HepG2 (cell line): Measurements from ENCODE around the gene FAM131A. TPM values are rescaled to one million over a fixed set of nuclear protein-coding genes. Genes with fewer than 3 reads are reported as not detected.
A peak's percentile ranks its signal among the peaks of the same experiment; 100 is the strongest.

Experiments used
- BORCS8-MEF2B ChIP-seq: sonication (generic); formaldehyde crosslinking; IDR thresholded peaks from 2 replicates; pipeline ENCODE4 v1.8.0; 2022; ENCODE audit warnings: mild to moderate bottlenecking, missing genetic modification reagents
- BRD4 ChIP-seq: sonication (generic); formaldehyde crosslinking; IDR thresholded peaks from 2 replicates; pipeline ENCODE4 v1.4.0; 2020; ENCODE audit warnings: missing genetic modification reagents
- ELF4 ChIP-seq: sonication (generic); formaldehyde crosslinking; IDR thresholded peaks from 2 replicates; pipeline ENCODE4 v1.5.0; 2020; ENCODE audit warnings: missing genetic modification reagents, mild to moderate bottlenecking, moderate library complexity, borderline replicate concordance
- FOXC1 ChIP-seq: sonication (generic); formaldehyde crosslinking; IDR thresholded peaks from 2 replicates; pipeline ENCODE4 v1.8.0; 2022; ENCODE audit warnings: mild to moderate bottlenecking, missing genetic modification reagents, borderline replicate concordance
- HDAC1 ChIP-seq: sonication (generic); formaldehyde crosslinking; IDR thresholded peaks from 2 replicates; pipeline ENCODE4 v1.5.1; 2020; ENCODE audit warnings: mild to moderate bottlenecking, missing genetic modification reagents
- IKZF4 ChIP-seq: sonication (generic); formaldehyde crosslinking; IDR thresholded peaks from 2 replicates; pipeline ENCODE4 v1.5.1; 2020; ENCODE audit warnings: borderline replicate concordance, mild to moderate bottlenecking, low read depth, missing genetic modification reagents; ENCODE audit errors: not compliant biosample characterization
- JUN ChIP-seq: sonication (generic); formaldehyde crosslinking; IDR thresholded peaks from 2 replicates; pipeline ENCODE4 v1.4.0; 2020; ENCODE audit warnings: mild to moderate bottlenecking, missing genetic modification reagents
- JUNB ChIP-seq: sonication (generic); formaldehyde crosslinking; IDR thresholded peaks from 2 replicates; pipeline ENCODE4 v1.8.0; 2022; ENCODE audit warnings: missing genetic modification reagents, mild to moderate bottlenecking, borderline replicate concordance
- MED1 ChIP-seq: sonication (generic); formaldehyde crosslinking; IDR thresholded peaks from 2 replicates; pipeline ENCODE4 v1.4.0; 2020; ENCODE audit warnings: missing genetic modification reagents
- NFKBIZ ChIP-seq: IDR thresholded peaks from 2 replicates; pipeline ENCODE4 v1.6.1; 2018; ENCODE audit warnings: missing genetic modification reagents, missing compliant biosample characterization
- NR0B2 ChIP-seq: sonication (generic); formaldehyde crosslinking; IDR thresholded peaks from 2 replicates; pipeline ENCODE4 v1.4.0; 2020; ENCODE audit warnings: mild to moderate bottlenecking, missing genetic modification reagents
- PRPF4 ChIP-seq: fragments of 200-400 bp; formaldehyde crosslinking; IDR thresholded peaks from 2 replicates; pipeline ENCODE4 v1.6.1; 2016; ENCODE audit warnings: low read length, low read depth; ENCODE audit not compliant: poor library complexity, severe bottlenecking
- RBM22 ChIP-seq: fragments of 200-400 bp; formaldehyde crosslinking; optimal IDR thresholded peaks from 2 replicates; pipeline ENCODE3; 2017; ENCODE audit warnings: mild to moderate bottlenecking, low read length, moderate library complexity
- SALL2 ChIP-seq: sonication (generic); formaldehyde crosslinking; IDR thresholded peaks from 2 replicates; pipeline ENCODE4 v1.8.1; 2023; ENCODE audit warnings: mild to moderate bottlenecking, missing genetic modification reagents, inconsistent platforms
- SKIL ChIP-seq: sonication (generic); formaldehyde crosslinking; IDR thresholded peaks from 2 replicates; pipeline ENCODE4 v1.8.0; 2022; ENCODE audit warnings: missing genetic modification reagents, mild to moderate bottlenecking, moderate library complexity, borderline replicate concordance
- SMAD3 ChIP-seq: sonication (generic); formaldehyde crosslinking; IDR thresholded peaks from 2 replicates; pipeline ENCODE4 v1.4.0; 2020; ENCODE audit warnings: missing genetic modification reagents
- SOX5 ChIP-seq: IDR thresholded peaks from 2 replicates; pipeline ENCODE4 v1.6.1; 2016; ENCODE audit warnings: borderline replicate concordance
- TOPORS ChIP-seq: sonication (generic); formaldehyde crosslinking; IDR thresholded peaks from 2 replicates; pipeline ENCODE4 v1.8.0; 2023; ENCODE audit warnings: mild to moderate bottlenecking, missing genetic modification reagents
- YEATS4 ChIP-seq: sonication (generic); formaldehyde crosslinking; IDR thresholded peaks from 2 replicates; pipeline ENCODE4 v1.4.0; 2020; ENCODE audit warnings: missing genetic modification reagents, borderline replicate concordance
- ZBTB14 ChIP-seq: sonication (generic); formaldehyde crosslinking; IDR thresholded peaks from 2 replicates; pipeline ENCODE4 v1.4.0; 2020; ENCODE audit warnings: missing genetic modification reagents
- ZC3H13 ChIP-seq: sonication (generic); formaldehyde crosslinking; IDR thresholded peaks from 2 replicates; pipeline ENCODE4 v1.8.1; 2023; ENCODE audit warnings: mild to moderate bottlenecking, missing genetic modification reagents, moderate library complexity
- ZNF230 ChIP-seq: sonication (generic); formaldehyde crosslinking; IDR thresholded peaks from 2 replicates; pipeline ENCODE4 v1.4.0; 2020; ENCODE audit warnings: mild to moderate bottlenecking, missing genetic modification reagents
- ZNF331 ChIP-seq: sonication (generic); formaldehyde crosslinking; IDR thresholded peaks from 2 replicates; pipeline ENCODE4 v1.4.0; 2020; ENCODE audit warnings: missing genetic modification reagents
- ZNF333 ChIP-seq: sonication (generic); formaldehyde crosslinking; IDR thresholded peaks from 2 replicates; pipeline ENCODE4 v1.4.0; 2020; ENCODE audit warnings: mild to moderate bottlenecking, missing genetic modification reagents, borderline replicate concordance
- ZNF547 ChIP-seq: sonication (generic); formaldehyde crosslinking; IDR thresholded peaks from 2 replicates; pipeline ENCODE4 v1.5.1; 2020; ENCODE audit warnings: mild to moderate bottlenecking, missing genetic modification reagents
- ZNF558 ChIP-seq: sonication (generic); formaldehyde crosslinking; IDR thresholded peaks from 2 replicates; pipeline ENCODE4 v1.9.0; 2022; ENCODE audit warnings: mild to moderate bottlenecking, missing genetic modification reagents, borderline replicate concordance
- ZNF713 ChIP-seq: sonication (generic); formaldehyde crosslinking; IDR thresholded peaks from 2 replicates; pipeline ENCODE4 v1.4.0; 2020; ENCODE audit warnings: mild to moderate bottlenecking, missing genetic modification reagents
- ZNF816 ChIP-seq: sonication (generic); formaldehyde crosslinking; IDR thresholded peaks from 2 replicates; pipeline ENCODE4 v1.8.0; 2022; ENCODE audit warnings: missing genetic modification reagents, mild to moderate bottlenecking, borderline replicate concordance
- polyA plus RNA-seq, 8 experiments: library from polyadenylated mRNA; depleted of rRNA in 3 of 8; stranded (reverse) in 7 of 8; unstranded in 1 of 8; fragments of >200 nt; fragmentation: Illumina TruSeq in 4 of 8; extraction: Trizol in 4 of 8; gene quantifications; 2 replicates each; pipeline versions ENCODE4 v1.2.1 to v1.2.3, GENCODE V29; 2011 to 2016; ENCODE audit warnings: low read depth in 4 of 8, missing spikeins in 1 of 8, mixed read lengths in 1 of 8; ENCODE audit not compliant: insufficient read depth in 1 of 8
- total RNA-seq, 5 experiments: library from RNA; depleted of rRNA; stranded (reverse); fragments of >200 nt; fragmentation: Illumina TruSeq; extraction: Trizol; gene quantifications; 2 replicates each; pipeline ENCODE4 v1.2.3, GENCODE V29; 2016; ENCODE audit warnings: low read depth in 1 of 5

FAM131A gene
- total and polyA plus RNA-seq, 2 of the 13 experiments (the other 11 are each of a cell fraction or from before 2014, with no cell fraction given): 9.2 to 9.3 TPM

GRCh38 chr3:184361932-184362667 is 24.7 kb downstream of the FAM131A start (continued):
- TF ChIP-seq ELF4 (CRISPR knock-in tag): no peak
- TF ChIP-seq ZNF816 (CRISPR knock-in tag): no peak; the same call in 1 of the 2 replicates
- no peak for TF ChIP-seq IKZF4 (CRISPR knock-in tag)
- TF ChIP-seq BRD4 (CRISPR knock-in tag): peak; percentile 49
- no peak for TF ChIP-seq RBM22
- no peak for TF ChIP-seq ZNF713
- TF ChIP-seq ZNF230 (CRISPR knock-in tag): no peak
- no peak for TF ChIP-seq NR0B2
- peak; percentile 40; the same call in 1 of the 2 replicates for TF ChIP-seq ZC3H13 (CRISPR knock-in tag)
- no peak for TF ChIP-seq ZNF331 (CRISPR knock-in tag)
- no peak for TF ChIP-seq NFKBIZ (CRISPR knock-in tag)
- peak; percentile 85; the same call in 1 of the 2 replicates for TF ChIP-seq ZNF333 (CRISPR knock-in tag)
- peak; percentile 9; the same call in 1 of the 2 replicates for TF ChIP-seq MED1
- TF ChIP-seq ZBTB14 (CRISPR knock-in tag): peak; percentile 7
- TF ChIP-seq BORCS8-MEF2B (CRISPR knock-in tag): no peak
- no peak for TF ChIP-seq PRPF4
- TF ChIP-seq TOPORS (CRISPR knock-in tag): no peak
- TF ChIP-seq ZNF558 (CRISPR knock-in tag): no peak
- TF ChIP-seq FOXC1 (CRISPR knock-in tag): 0 out of 2 replicates have a peak, but pooled peaks have one; percentile 40
- peak; percentile 3; the same call in 1 of the 2 replicates for TF ChIP-seq ZNF547
- TF ChIP-seq SALL2 (CRISPR knock-in tag): peak; percentile 63; the same call in 1 of the 2 replicates
- TF ChIP-seq SKIL (CRISPR knock-in tag): 0 out of 2 replicates have a peak, but pooled peaks have one; percentile 14
- no peak for TF ChIP-seq SMAD3 (CRISPR knock-in tag)
- TF ChIP-seq HDAC1: no peak
- no peak for TF ChIP-seq SOX5 (CRISPR knock-in tag)
- TF ChIP-seq YEATS4 (CRISPR knock-in tag): peak; percentile 39; the same call in 1 of the 2 replicates
- TF ChIP-seq JUN (CRISPR knock-in tag): no peak
- peak; percentile 4; the same call in 1 of the 2 replicates for TF ChIP-seq JUNB
